GM23338 (cell line): Measurements from ENCODE around the gene CLIC5.

Experiments
- CREB1 ChIP-seq: fragments of 250-450 bp; sonication (Bioruptor Pico); IDR thresholded peaks from 2 replicates; pipeline ENCODE4 v1.5.0; 2020; ENCODE audit warnings: low read depth, mild to moderate bottlenecking, moderate library complexity
- CTCF ChIP-seq, 2 experiments: fragments of 200-600 bp in 1 of 2; sonication (generic) in 1 of 2; conservative IDR thresholded peaks; 2 replicates each; pipeline versions ENCODE4 v1.5.1 to v1.6.1; 2016 to 2017; ENCODE audit warnings: antibody characterized with exemption in 2 of 2, low read depth in 2 of 2, mild to moderate bottlenecking in 2 of 2, moderate library complexity in 1 of 2
- EZH2 ChIP-seq: fragments of 200-600 bp; sonication (generic); IDR thresholded peaks from one replicate; pipeline ENCODE4 v1.8.0; 2017; ENCODE audit warnings: antibody characterized with exemption, mild to moderate bottlenecking, low read depth; ENCODE audit not compliant: unreplicated experiment
- EZH2phosphoT487 ChIP-seq: fragments of 200-600 bp; sonication (generic); IDR thresholded peaks from one replicate; pipeline ENCODE4 v1.8.1; 2018; ENCODE audit warnings: antibody characterized with exemption; ENCODE audit not compliant: unreplicated experiment
- JUNB ChIP-seq: IDR thresholded peaks from one replicate; pipeline ENCODE4 v1.6.1; 2016; ENCODE audit warnings: antibody characterized with exemption; ENCODE audit not compliant: unreplicated experiment
- NANOG ChIP-seq: IDR thresholded peaks from 2 replicates; pipeline ENCODE4 v1.6.1; 2016; ENCODE audit warnings: antibody characterized with exemption, borderline replicate concordance
- POLR2AphosphoS5 ChIP-seq: IDR thresholded peaks from 2 replicates; pipeline ENCODE4 v1.6.1; 2016; ENCODE audit warnings: antibody characterized with exemption, low read depth
- STAT1 ChIP-seq: IDR thresholded peaks from one replicate; pipeline ENCODE4 v1.6.1; 2016; ENCODE audit warnings: antibody characterized with exemption; ENCODE audit not compliant: unreplicated experiment
- ZNF114 ChIP-seq: fragments of 250-450 bp; sonication (Bioruptor Pico); IDR thresholded peaks from 2 replicates; pipeline ENCODE4 v1.5.0; 2020; ENCODE audit warnings: mild to moderate bottlenecking, moderate library complexity
- ZNF331 ChIP-seq: fragments of 250-450 bp; sonication (Bioruptor Pico); IDR thresholded peaks from 2 replicates; pipeline ENCODE4 v1.5.0; 2020; ENCODE audit warnings: low read depth, mild to moderate bottlenecking, moderate library complexity
- ZNF462 ChIP-seq: fragments of 250-450 bp; sonication (Bioruptor Pico); IDR thresholded peaks from 2 replicates; pipeline ENCODE4 v1.5.0; 2020; ENCODE audit warnings: mild to moderate bottlenecking, moderate library complexity
- TF ChIP-seq, protein P1 (sequence below): IDR thresholded peaks from one replicate; pipeline ENCODE4 v1.6.1; 2018; ENCODE audit warnings: antibody characterized with exemption; ENCODE audit not compliant: unreplicated experiment

- no peak for TF ChIP-seq EZH2
- TF ChIP-seq CTCF (conservative IDR thresholded peaks at IDR 0.05; ENCODE audit: low read depth in 2 of 2): no peak
- no peak for TF ChIP-seq POLR2AphosphoS5
- TF ChIP-seq EZH2phosphoT487: no peak
- no peak for TF ChIP-seq CREB1 (CRISPR knock-in tag)
- TF ChIP-seq, protein P1, sequence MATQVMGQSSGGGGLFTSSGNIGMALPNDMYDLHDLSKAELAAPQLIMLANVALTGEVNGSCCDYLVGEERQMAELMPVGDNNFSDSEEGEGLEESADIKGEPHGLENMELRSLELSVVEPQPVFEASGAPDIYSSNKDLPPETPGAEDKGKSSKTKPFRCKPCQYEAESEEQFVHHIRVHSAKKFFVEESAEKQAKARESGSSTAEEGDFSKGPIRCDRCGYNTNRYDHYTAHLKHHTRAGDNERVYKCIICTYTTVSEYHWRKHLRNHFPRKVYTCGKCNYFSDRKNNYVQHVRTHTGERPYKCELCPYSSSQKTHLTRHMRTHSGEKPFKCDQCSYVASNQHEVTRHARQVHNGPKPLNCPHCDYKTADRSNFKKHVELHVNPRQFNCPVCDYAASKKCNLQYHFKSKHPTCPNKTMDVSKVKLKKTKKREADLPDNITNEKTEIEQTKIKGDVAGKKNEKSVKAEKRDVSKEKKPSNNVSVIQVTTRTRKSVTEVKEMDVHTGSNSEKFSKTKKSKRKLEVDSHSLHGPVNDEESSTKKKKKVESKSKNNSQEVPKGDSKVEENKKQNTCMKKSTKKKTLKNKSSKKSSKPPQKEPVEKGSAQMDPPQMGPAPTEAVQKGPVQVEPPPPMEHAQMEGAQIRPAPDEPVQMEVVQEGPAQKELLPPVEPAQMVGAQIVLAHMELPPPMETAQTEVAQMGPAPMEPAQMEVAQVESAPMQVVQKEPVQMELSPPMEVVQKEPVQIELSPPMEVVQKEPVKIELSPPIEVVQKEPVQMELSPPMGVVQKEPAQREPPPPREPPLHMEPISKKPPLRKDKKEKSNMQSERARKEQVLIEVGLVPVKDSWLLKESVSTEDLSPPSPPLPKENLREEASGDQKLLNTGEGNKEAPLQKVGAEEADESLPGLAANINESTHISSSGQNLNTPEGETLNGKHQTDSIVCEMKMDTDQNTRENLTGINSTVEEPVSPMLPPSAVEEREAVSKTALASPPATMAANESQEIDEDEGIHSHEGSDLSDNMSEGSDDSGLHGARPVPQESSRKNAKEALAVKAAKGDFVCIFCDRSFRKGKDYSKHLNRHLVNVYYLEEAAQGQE: no peak
- no peak for TF ChIP-seq JUNB
- no peak for TF ChIP-seq ZNF462 (CRISPR knock-in tag)
- no peak for TF ChIP-seq NANOG
- TF ChIP-seq ZNF331 (CRISPR knock-in tag): no peak
- TF ChIP-seq ZNF114 (CRISPR knock-in tag): no peak
- TF ChIP-seq STAT1: no peak
These were observed 43.9 kb upstream of the CLIC5 start for GRCh38 chr6:46059608-46060007.
